Ishikawa (cell line): Measurements from ENCODE around the gene CYP4F22.

Source experiments
- CEBPB ChIP-seq: IDR thresholded peaks from 2 replicates; pipeline ENCODE4 v1.6.1; 2012
- CREB1 ChIP-seq: IDR thresholded peaks from 2 replicates; pipeline ENCODE4 v1.6.1; 2012; ENCODE audit warnings: low read depth
- EGR1 ChIP-seq: IDR thresholded peaks from 2 replicates; pipeline ENCODE4 v1.6.1; 2012
- EP300 ChIP-seq: IDR thresholded peaks from 2 replicates; pipeline ENCODE4 v1.6.1; 2012; ENCODE audit warnings: borderline replicate concordance
- FOXM1 ChIP-seq: IDR thresholded peaks from 2 replicates; pipeline ENCODE4 v1.6.1; 2012; ENCODE audit warnings: low read depth, borderline replicate concordance
- NFIC ChIP-seq: IDR thresholded peaks from 2 replicates; pipeline ENCODE4 v1.6.1; 2012
- RAD21 ChIP-seq: IDR thresholded peaks from 2 replicates; pipeline ENCODE4 v1.6.1; 2012; ENCODE audit warnings: low read depth
- TAF1 ChIP-seq: IDR thresholded peaks from 2 replicates; pipeline ENCODE4 v1.6.1; 2012; ENCODE audit warnings: low read depth, mild to moderate bottlenecking
- TCF12 ChIP-seq: IDR thresholded peaks from 2 replicates; pipeline ENCODE4 v1.6.1; 2012; ENCODE audit warnings: low read depth
- TEAD4 ChIP-seq: IDR thresholded peaks from 2 replicates; pipeline ENCODE4 v1.6.1; 2012
- USF1 ChIP-seq: IDR thresholded peaks from 2 replicates; pipeline ENCODE4 v1.6.1; 2012
- YY1 ChIP-seq: IDR thresholded peaks from 2 replicates; pipeline ENCODE4 v1.6.1; 2012; ENCODE audit warnings: low read depth
- ZBTB7A ChIP-seq: IDR thresholded peaks from 2 replicates; pipeline ENCODE4 v1.6.1; 2012; ENCODE audit warnings: low read depth
- TF ChIP-seq, protein P1 (sequence below): IDR thresholded peaks from 2 replicates; pipeline ENCODE4 v1.6.1; 2012; ENCODE audit warnings: low read depth, mild to moderate bottlenecking
- TF ChIP-seq, protein P2 (sequence below): IDR thresholded peaks from 2 replicates; pipeline ENCODE4 v1.6.1; 2012

CYP4F22 gene

GRCh38 chr19:15591796-15592195 lies 83.5 kb downstream of the CYP4F22 start:
- TF ChIP-seq NFIC: no peak
- no peak for TF ChIP-seq ZBTB7A
- no peak for TF ChIP-seq CEBPB
- TF ChIP-seq YY1: no peak
- no peak for TF ChIP-seq TEAD4
- no peak for TF ChIP-seq EP300
- no peak for TF ChIP-seq RAD21
- no peak for TF ChIP-seq FOXM1
- TF ChIP-seq, protein P1, sequence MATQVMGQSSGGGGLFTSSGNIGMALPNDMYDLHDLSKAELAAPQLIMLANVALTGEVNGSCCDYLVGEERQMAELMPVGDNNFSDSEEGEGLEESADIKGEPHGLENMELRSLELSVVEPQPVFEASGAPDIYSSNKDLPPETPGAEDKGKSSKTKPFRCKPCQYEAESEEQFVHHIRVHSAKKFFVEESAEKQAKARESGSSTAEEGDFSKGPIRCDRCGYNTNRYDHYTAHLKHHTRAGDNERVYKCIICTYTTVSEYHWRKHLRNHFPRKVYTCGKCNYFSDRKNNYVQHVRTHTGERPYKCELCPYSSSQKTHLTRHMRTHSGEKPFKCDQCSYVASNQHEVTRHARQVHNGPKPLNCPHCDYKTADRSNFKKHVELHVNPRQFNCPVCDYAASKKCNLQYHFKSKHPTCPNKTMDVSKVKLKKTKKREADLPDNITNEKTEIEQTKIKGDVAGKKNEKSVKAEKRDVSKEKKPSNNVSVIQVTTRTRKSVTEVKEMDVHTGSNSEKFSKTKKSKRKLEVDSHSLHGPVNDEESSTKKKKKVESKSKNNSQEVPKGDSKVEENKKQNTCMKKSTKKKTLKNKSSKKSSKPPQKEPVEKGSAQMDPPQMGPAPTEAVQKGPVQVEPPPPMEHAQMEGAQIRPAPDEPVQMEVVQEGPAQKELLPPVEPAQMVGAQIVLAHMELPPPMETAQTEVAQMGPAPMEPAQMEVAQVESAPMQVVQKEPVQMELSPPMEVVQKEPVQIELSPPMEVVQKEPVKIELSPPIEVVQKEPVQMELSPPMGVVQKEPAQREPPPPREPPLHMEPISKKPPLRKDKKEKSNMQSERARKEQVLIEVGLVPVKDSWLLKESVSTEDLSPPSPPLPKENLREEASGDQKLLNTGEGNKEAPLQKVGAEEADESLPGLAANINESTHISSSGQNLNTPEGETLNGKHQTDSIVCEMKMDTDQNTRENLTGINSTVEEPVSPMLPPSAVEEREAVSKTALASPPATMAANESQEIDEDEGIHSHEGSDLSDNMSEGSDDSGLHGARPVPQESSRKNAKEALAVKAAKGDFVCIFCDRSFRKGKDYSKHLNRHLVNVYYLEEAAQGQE: no peak
- no peak for TF ChIP-seq TCF12
- TF ChIP-seq, protein P2, sequence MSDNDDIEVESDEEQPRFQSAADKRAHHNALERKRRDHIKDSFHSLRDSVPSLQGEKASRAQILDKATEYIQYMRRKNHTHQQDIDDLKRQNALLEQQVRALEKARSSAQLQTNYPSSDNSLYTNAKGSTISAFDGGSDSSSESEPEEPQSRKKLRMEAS: no peak
- TF ChIP-seq CREB1: no peak
- no peak for TF ChIP-seq USF1
- TF ChIP-seq EGR1: no peak
- TF ChIP-seq TAF1: no peak

DNA sequence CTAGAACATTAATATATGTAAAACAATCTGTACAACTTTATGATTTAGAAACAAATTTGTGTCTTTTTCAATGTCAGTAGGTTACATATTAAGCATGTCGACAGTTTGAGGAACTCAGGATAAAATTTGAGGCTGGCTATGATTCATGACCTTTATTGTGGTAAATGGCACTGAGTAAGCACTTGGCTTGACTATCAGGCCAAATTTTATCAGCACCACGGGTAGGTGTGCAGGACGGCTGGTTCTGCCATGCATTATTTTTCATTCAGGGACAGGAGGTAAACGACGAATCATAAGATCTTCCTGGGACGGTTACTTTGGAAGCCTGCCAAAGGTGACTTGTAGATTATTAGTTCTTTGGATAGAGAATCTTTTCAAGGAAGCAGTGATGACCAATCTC lies 86.7 kb downstream of the CYP4F22 start:
- TF ChIP-seq YY1 (no peak), CREB1 (no peak), CEBPB (no peak), EGR1 (no peak), TCF12 (no peak), USF1 (no peak), TAF1 (no peak), RAD21 (no peak), TEAD4 (no peak)
- TF ChIP-seq, protein P1: no peak
- TF ChIP-seq, protein P2: no peak
